HEK293 (cell line): Measurements from ENCODE around the gene PSMD8.

Experiments
- HOXD13 ChIP-seq: sonication (generic); formaldehyde crosslinking; IDR thresholded peaks from 2 replicates; pipeline ENCODE4 v1.8.0; 2022; ENCODE audit warnings: missing genetic modification reagents, borderline replicate concordance
- YY1 ChIP-seq: fragments of 450-650 bp; formaldehyde crosslinking; IDR thresholded peaks from 2 replicates; pipeline ENCODE4 v1.5.1; 2018; ENCODE audit warnings: missing biosample characterization, missing genetic modification characterization
- ZEB2 ChIP-seq: fragments of 450-650 bp; formaldehyde crosslinking; IDR thresholded peaks from 2 replicates; pipeline ENCODE4 v1.5.1; 2016; ENCODE audit warnings: missing biosample characterization, missing genetic modification characterization
- TF ChIP-seq, protein P1 (sequence below): fragments of 450-650 bp; formaldehyde crosslinking; IDR thresholded peaks from 2 replicates; pipeline ENCODE4 v1.5.1; 2017; ENCODE audit warnings: missing biosample characterization, missing genetic modification characterization
- TF ChIP-seq, protein P2 (sequence below): sonication (generic); formaldehyde crosslinking; IDR thresholded peaks from 2 replicates; pipeline ENCODE4 v1.8.1; 2022; ENCODE audit warnings: mild to moderate bottlenecking, moderate library complexity, missing genetic modification reagents
- TF ChIP-seq, protein P3 (sequence below): fragments of 450-650 bp; formaldehyde crosslinking; IDR thresholded peaks from 2 replicates; pipeline ENCODE4 v1.5.1; 2016; ENCODE audit warnings: missing biosample characterization, missing genetic modification characterization

DNA sequence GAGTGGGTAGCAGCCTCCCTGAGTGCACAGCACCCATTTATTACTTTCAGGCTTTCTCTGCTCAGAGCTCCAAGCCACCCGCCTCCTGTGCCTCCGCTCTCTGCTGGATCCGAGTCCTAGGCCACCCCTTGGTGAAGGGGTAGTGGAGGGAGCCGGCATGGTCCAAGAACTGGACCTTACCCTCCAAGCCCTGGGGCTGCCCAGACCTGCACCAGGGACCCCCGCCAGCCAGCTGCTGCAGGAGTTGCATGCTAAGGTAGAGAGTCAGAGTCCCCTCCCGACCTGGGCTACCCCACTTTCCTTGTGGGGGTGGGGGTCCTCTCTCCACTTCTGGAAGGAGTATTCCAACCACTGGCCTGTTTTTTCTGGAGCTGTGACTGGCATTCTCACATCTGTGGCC lies 30.5 kb downstream of the PSMD8 start:
- TF ChIP-seq HOXD13 (CRISPR knock-in tag) (no peak), ZEB2 (tag by site-specific recombination) (no peak), YY1 (tag by site-specific recombination) (no peak)
- TF ChIP-seq, protein P1, sequence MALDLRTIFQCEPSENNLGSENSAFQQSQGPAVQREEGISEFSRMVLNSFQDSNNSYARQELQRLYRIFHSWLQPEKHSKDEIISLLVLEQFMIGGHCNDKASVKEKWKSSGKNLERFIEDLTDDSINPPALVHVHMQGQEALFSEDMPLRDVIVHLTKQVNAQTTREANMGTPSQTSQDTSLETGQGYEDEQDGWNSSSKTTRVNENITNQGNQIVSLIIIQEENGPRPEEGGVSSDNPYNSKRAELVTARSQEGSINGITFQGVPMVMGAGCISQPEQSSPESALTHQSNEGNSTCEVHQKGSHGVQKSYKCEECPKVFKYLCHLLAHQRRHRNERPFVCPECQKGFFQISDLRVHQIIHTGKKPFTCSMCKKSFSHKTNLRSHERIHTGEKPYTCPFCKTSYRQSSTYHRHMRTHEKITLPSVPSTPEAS (tag by site-specific recombination): no peak
- TF ChIP-seq, protein P2, sequence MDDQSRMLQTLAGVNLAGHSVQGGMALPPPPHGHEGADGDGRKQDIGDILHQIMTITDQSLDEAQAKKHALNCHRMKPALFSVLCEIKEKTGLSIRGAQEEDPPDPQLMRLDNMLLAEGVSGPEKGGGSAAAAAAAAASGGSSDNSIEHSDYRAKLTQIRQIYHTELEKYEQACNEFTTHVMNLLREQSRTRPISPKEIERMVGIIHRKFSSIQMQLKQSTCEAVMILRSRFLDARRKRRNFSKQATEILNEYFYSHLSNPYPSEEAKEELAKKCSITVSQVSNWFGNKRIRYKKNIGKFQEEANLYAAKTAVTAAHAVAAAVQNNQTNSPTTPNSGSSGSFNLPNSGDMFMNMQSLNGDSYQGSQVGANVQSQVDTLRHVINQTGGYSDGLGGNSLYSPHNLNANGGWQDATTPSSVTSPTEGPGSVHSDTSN (CRISPR knock-in tag): no peak
- TF ChIP-seq, protein P3, sequence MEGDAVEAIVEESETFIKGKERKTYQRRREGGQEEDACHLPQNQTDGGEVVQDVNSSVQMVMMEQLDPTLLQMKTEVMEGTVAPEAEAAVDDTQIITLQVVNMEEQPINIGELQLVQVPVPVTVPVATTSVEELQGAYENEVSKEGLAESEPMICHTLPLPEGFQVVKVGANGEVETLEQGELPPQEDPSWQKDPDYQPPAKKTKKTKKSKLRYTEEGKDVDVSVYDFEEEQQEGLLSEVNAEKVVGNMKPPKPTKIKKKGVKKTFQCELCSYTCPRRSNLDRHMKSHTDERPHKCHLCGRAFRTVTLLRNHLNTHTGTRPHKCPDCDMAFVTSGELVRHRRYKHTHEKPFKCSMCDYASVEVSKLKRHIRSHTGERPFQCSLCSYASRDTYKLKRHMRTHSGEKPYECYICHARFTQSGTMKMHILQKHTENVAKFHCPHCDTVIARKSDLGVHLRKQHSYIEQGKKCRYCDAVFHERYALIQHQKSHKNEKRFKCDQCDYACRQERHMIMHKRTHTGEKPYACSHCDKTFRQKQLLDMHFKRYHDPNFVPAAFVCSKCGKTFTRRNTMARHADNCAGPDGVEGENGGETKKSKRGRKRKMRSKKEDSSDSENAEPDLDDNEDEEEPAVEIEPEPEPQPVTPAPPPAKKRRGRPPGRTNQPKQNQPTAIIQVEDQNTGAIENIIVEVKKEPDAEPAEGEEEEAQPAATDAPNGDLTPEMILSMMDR (tag by site-specific recombination): no peak
